Measurements from ENCODE around the gene IFRD1.

The IFRD1 gene, protein sequence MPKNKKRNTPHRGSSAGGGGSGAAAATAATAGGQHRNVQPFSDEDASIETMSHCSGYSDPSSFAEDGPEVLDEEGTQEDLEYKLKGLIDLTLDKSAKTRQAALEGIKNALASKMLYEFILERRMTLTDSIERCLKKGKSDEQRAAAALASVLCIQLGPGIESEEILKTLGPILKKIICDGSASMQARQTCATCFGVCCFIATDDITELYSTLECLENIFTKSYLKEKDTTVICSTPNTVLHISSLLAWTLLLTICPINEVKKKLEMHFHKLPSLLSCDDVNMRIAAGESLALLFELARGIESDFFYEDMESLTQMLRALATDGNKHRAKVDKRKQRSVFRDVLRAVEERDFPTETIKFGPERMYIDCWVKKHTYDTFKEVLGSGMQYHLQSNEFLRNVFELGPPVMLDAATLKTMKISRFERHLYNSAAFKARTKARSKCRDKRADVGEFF

GRCh38 chr7:112449902-112450806 lies at the start of gene IFRD1:
TSS of gene IFRD1 (plus strand) at chr7:112450460. CDS start at chr7:112450689, 229 bp downstream.
- DNase-seq (ENCODE audit: low spot score): peak; percentile 98

DNA sequence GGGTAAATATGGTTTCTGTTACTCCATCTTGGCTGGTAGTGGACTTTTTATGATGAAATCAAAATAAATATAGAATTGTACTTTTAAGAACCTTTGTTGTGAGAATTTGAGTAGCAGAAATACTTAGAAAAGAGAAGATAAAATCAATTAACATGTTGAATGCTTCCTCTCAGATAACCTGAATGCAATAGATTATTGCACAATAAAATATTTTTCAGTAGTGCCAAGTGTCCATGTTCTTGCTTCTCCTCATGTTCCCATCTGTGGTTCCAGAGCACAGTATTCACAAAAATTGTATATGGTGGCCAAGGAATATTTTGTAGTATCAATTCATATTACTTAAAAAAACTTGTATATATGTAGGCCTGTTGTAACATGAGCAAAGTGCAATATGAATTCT lies 45.9 kb upstream of the IFRD1 start:
- DNase-seq (ENCODE audit: low spot score): no peak

GRCh38 chr7:112405286-112405685 lies 45.0 kb upstream of the IFRD1 start:
- DNase-seq (ENCODE audit: low spot score): no peak

DNA sequence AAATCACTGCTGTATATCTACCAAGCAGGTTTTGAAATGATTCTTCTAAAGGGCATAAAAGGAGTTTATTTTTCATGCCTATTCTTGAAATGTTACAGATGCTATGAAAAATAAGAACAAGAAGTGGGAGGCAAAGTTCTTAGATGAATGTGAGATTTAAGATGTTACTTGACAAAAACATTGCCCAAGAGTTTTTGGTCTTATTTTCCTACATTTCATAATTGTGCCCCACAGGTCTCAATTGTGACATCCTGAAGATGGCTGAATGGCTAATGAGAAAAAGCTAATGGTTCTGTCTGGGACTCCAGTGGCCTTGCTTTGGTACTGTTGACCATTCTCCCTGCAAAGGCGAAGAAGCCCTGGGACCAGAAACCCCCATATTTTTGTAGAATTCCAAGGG lies 43.0 kb upstream of the IFRD1 start:
- DNase-seq (ENCODE audit: low spot score): no peak

DNA sequence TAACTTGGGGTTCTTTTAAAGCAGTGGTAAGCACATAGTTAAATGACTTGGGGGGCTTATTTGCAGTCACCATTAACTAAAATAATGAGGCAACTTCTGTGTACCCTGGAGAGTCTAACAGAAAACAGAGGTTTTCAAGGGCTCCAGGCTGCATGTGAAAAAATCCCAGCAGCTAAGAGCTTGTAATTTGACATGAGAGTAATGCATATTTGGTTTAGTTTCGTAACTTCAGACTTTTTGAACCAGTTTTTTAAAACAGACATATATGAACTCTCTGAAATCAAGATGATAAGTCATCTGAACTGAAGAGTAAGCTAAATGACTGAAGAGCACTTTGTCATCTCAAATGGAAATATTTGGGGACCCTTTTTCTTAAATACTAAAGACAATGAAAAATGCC lies 40.2 kb upstream of the IFRD1 start:
- DNase-seq (ENCODE audit: low spot score): no peak

- no peak for DNase-seq (ENCODE audit: low spot score)
These were observed 39.0 kb upstream of the IFRD1 start for GRCh38 chr7:112411186-112411795.

- DNase-seq (ENCODE audit: low spot score): peak; percentile 18
These were observed 35.3 kb upstream of the IFRD1 start for GRCh38 chr7:112414855-112415490.

GRCh38 chr7:112416127-112416526 lies 34.1 kb upstream of the IFRD1 start:
- DNase-seq (ENCODE audit: low spot score): no peak

DNA sequence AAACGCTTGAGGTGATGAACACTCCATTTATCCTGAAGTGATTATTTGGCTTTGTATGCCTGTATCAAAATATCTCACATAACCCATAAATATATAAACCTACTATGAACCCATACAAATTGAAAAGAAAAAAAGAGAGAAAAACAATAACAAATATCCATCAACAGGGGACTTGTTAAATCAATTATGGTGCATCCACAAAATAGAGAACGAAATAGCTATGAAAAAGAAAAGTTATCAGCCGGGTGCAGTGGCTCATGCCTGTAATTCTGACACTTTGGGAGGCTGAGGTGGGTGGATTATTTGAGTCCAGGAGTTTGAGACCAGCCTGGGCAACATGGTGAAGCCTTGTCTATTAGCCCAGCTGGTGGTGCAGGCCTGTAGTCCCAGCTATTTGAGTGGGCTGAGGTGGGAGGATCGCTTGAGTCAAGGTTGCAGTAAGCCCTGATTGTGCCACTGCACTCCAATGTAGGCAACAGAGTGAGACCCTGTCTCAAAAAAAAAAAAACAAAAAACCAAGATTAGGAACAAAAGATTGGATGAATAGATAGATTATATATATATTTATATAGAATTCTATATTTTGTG lies 30.6 kb upstream of the IFRD1 start:
- DNase-seq (ENCODE audit: low spot score): no peak

GRCh38 chr7:112420236-112420861 lies 29.9 kb upstream of the IFRD1 start:
- no peak for DNase-seq (ENCODE audit: low spot score)

DNA sequence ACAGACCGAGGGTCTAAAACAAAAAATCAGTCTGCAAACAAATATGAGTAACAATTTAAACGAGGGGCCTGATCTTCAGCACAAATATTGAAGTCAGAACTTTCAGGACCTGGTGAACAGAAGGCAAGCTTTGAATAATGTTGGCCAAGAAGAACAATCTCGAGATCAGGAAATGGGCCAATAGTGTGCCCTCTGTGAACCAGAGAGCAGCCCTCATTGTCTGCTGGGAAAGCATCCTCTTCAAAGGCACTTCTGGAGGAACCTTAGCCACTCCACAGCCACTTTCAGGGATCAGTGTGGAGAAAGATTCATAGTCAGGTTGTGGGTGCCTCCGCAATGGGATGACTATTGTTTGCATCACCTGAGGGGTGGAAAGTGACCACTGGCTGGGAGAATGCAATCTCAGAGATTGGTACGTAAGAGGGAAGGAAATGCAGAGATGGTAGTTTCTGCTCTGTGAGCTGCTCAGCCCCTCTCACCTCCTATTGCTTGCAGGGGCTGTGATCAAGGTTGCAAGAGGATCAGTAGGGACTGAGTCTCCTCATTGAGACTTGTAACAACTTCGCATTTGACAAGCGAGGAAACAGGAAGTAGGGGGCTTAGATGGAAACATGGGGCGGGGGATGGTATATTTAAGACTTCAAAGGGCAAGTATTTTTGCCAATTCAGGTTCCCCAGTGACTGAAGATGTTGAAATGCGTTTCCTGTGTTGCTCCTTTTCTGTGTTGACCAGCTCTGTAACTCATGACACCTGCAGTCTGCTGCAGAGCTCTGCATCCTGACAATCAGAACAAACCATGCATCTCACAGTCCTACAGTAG lies 28.4 kb upstream of the IFRD1 start:
- peak; percentile 6 for DNase-seq (ENCODE audit: low spot score)

- peak; percentile 9 for DNase-seq (ENCODE audit: low spot score)
These were observed 27.3 kb upstream of the IFRD1 start for GRCh38 chr7:112422842-112423496.

- DNase-seq (ENCODE audit: low spot score): no peak
These were observed 26.3 kb upstream of the IFRD1 start for GRCh38 chr7:112423987-112424386.

DNA sequence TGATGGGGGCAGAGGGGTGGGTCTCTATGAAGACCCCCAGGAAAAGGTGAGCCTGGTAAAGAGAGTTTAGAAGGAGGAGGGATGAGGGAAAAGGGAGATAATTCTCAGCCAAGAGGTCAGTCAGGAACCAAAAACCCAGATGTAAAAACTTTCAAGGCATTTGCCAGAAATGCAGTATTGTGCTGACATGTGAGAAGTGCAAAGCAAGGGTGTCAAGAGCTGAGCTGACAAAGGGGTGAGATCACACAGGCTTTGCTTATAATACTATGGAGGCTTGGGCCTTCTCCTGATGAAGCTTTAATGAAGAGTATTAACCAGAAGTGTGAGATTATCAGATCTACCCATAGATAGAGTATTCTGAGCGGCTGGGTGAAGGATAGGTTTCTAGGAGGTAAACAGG lies 22.3 kb upstream of the IFRD1 start:
- DNase-seq (ENCODE audit: low spot score): no peak

DNA sequence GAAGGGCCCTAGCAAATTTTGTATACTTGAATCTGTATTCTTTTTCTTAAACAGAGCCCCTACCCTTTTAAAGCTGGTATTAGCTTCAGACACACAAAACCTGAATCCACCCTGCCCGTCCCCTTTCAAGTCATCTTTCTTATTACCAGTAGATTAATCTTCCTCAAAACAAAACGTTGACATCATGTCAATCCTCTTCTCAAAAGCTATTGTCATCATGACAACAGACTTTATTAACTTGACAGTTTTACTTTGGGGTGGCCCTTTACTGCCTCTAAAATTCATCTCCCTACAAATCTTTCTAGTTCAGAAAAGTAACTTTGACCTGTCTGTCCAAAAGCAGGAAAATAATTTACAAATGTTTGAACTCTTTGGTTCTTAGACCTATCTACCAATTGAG lies 21.5 kb upstream of the IFRD1 start:
- DNase-seq (ENCODE audit: low spot score): no peak

DNA sequence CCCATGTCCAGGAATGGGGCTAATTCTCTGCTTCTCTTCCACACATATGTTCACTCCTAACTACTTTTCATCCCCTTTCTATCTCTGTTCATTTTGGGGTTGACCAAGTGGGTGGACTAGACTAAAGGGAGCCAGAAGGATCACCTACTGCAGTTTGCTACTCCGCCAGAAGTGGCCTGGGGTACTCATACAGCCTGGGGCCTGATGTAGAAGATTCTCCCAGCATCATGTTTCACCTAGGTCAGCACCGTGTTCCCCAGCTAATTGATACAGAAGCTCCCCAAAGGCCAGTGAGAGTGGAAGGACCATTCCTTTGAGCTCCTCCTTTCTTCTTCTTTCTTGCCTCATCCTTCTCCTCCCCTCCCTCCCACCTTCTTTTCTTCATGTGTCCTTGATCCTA lies 19.6 kb upstream of the IFRD1 start:
- no peak for DNase-seq (ENCODE audit: low spot score)

DNA sequence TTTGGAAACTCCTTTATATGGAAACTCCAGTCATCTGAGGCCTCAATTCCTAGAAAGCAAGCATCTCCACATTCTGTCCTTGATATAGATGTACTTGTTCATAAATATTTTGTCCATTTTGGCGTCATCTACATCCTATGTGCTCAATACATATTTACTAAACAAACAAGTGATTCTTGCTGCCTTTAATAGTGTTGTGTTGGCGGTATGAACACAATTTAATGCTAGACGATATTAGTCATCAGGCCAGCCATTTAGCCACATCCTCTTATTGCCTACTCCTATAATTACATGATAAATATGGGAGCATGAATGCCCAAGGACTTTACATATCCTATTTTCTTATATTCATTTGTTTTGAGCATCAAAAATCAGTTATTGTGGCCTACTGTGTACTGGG lies 18.5 kb upstream of the IFRD1 start:
- no peak for DNase-seq (ENCODE audit: low spot score)

- DNase-seq (ENCODE audit: low spot score): no peak
These were observed 17.0 kb upstream of the IFRD1 start for GRCh38 chr7:112433289-112433688.

DNA sequence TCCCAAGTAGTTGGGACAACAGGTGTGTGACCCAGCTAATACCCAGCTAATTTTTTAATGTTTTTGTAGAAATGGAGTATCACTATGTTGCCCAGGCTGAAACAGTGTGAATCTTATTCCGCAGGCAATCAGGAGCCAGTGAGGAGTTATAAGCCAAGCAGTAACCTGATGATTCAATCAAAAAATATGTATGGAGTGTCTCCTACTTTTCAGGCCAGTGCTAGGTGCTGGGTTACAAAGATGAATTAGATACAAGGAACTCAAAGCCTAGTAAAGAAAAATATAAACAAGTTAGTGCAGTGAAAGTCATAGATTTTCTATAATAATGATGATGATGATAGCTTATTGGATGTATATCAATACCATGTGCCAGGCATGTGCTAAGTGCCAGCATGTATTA lies 13.2 kb upstream of the IFRD1 start:
- DNase-seq (ENCODE audit: low spot score): no peak

- no peak for DNase-seq (ENCODE audit: low spot score)
These were observed 10.8 kb upstream of the IFRD1 start for GRCh38 chr7:112439476-112439875.

Measured in activated CD4-positive, alpha-beta T cell treated with anti-CD3 and anti-CD28 coated beads, Interleukin-2, Interleukin-4, amounts not matched to agents 100 ng/mL and 50 ng/mL, durations not matched to agents 16 hours and 8 hours (primary cell).